CD4-positive, CD25-positive, alpha-beta regulatory T cell (primary cell): ENCODE measurements around the gene CFAP92. TPM values are rescaled to one million over a fixed set of nuclear protein-coding genes. Genes with fewer than 3 reads are reported as not detected.

Experiments used
- ATAC-seq, 2 donors: fragments of 150-1000 bp; cut with Tn5 transposase; one replicate each; pipeline ENCODE4 v1.10.0; 2021; ENCODE audit warnings: low read depth in 2 of 2, moderate number of reproducible peaks in 2 of 2, moderate library complexity in 1 of 2
- DNase-seq, 3 donors: peaks; one replicate each; pipeline versions ENCODE4 v3.0.0 to v3.0.0-alpha.2; 2012 to 2022; ENCODE audit warnings: mixed read lengths in 1 of 3
- H3K27ac ChIP-seq: one replicate; pipeline ENCODE4 v1.7.0; 2013; ENCODE audit warnings: mild to moderate bottlenecking, low read length; ENCODE audit not compliant: insufficient read depth, poor library complexity, severe bottlenecking
- H3K27me3 ChIP-seq: one replicate; pipeline ENCODE4 v1.7.0; 2013; ENCODE audit warnings: low read length; ENCODE audit not compliant: control insufficient read depth, insufficient read depth
- H3K36me3 ChIP-seq: one replicate; pipeline ENCODE4 v1.7.0; 2013; ENCODE audit warnings: mild to moderate bottlenecking, low read length, moderate library complexity; ENCODE audit not compliant: control insufficient read depth, insufficient read depth
- H3K4me1 ChIP-seq: 2 replicates; pipeline ENCODE4 v1.7.0; 2013; ENCODE audit warnings: mild to moderate bottlenecking, low read length; ENCODE audit not compliant: insufficient read depth, control insufficient read depth, poor library complexity, severe bottlenecking
- H3K4me3 ChIP-seq: one replicate; pipeline ENCODE4 v1.7.0; 2013; ENCODE audit warnings: low read depth, mild to moderate bottlenecking, low read length, moderate library complexity
- H3K9me3 ChIP-seq, 2 experiments: 1 replicate in 1 of 2; 2 replicates in 1 of 2; pipeline ENCODE4 v1.7.0; 2013; ENCODE audit warnings: low read length in 2 of 2, mild to moderate bottlenecking in 1 of 2, moderate library complexity in 1 of 2; ENCODE audit not compliant: control insufficient read depth in 2 of 2
- H3K27ac Mint-ChIP-seq, 3 donors: one replicate each; pipeline ENCODE4 v1.8.0; 2020 to 2022; ENCODE audit warnings: mild to moderate bottlenecking in 3 of 3, mixed read lengths in 3 of 3, moderate library complexity in 2 of 3
- H3K27me3 Mint-ChIP-seq: one replicate; pipeline ENCODE4 v1.8.0; 2022; ENCODE audit warnings: mild to moderate bottlenecking, mixed read lengths
- H3K36me3 Mint-ChIP-seq: one replicate; pipeline ENCODE4 v1.8.0; 2020; ENCODE audit warnings: mixed read lengths
- H3K4me1 Mint-ChIP-seq, 4 donors: one replicate each; pipeline ENCODE4 v1.8.0; 2020 to 2022; ENCODE audit warnings: mixed read lengths in 4 of 4, mild to moderate bottlenecking in 1 of 4
- H3K4me3 Mint-ChIP-seq, 4 donors: one replicate each; pipeline ENCODE4 v1.8.0; 2020 to 2022; ENCODE audit warnings: mild to moderate bottlenecking in 4 of 4, mixed read lengths in 4 of 4, moderate library complexity in 3 of 4
- H3K9me3 Mint-ChIP-seq, 7 donors: one replicate each; pipeline ENCODE4 v1.8.0; 2020 to 2022; ENCODE audit warnings: mixed read lengths in 7 of 7, mild to moderate bottlenecking in 3 of 7, moderate library complexity in 2 of 7
- polyA plus RNA-seq, 4 donors: library from polyadenylated mRNA; unstranded; fragments of 300-500 nt; fragmentation: Illumina TruSeq; gene quantifications; one replicate each; pipeline ENCODE4 v1.2.3, GENCODE V29; 2021
- total RNA-seq: library from RNA; stranded (reverse); gene quantifications from one replicate; pipeline ENCODE4 v1.2.3, GENCODE V29; 2022

The CFAP92 gene
- total and polyA plus RNA-seq, 5 donors from 2014 or later: 0.28 TPM; not detected in 4

DNA sequence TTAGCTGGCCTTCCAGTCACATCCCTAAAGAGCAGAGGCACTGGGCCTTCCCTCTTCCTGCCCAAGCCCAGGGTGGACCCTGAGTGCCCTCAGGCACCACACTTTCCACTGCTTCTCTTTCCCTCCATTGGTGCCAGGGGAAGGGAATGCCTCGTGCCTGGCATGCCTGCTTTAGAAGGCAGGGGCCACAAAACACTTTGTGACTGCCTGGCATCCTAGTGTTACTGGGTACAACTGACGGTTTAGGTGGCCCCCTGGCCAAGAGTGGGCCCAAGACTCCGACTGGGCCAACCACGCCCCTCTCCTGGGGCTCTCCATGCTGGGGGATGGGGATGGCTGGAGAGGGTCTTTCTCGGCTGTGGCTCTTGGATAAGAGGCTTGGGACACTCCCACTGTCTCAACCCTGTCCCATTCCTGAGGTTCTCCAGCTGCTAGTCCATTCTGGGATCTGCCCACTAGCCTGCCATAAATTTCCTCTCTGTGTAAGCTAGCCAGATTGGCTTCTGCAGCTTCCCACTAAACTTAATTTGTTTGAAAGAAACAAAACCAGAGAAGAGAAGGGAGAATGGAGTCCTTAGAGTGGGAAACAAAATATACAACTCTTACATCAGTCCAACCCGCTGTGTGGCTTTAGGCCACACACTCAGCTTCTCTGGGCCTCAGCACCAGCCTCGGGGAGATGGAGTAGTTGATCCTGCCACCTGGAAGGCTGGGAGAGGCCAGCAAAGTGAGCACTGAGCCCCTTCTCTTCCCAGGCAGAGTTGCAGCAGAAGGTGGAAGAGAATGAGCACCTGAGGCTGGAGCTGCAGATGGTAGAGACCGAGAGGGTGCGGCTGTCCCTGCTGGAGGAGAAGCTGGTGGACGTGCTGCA, 42.6 kb upstream of the CFAP92 start:
- DNase-seq: no peak

DNA sequence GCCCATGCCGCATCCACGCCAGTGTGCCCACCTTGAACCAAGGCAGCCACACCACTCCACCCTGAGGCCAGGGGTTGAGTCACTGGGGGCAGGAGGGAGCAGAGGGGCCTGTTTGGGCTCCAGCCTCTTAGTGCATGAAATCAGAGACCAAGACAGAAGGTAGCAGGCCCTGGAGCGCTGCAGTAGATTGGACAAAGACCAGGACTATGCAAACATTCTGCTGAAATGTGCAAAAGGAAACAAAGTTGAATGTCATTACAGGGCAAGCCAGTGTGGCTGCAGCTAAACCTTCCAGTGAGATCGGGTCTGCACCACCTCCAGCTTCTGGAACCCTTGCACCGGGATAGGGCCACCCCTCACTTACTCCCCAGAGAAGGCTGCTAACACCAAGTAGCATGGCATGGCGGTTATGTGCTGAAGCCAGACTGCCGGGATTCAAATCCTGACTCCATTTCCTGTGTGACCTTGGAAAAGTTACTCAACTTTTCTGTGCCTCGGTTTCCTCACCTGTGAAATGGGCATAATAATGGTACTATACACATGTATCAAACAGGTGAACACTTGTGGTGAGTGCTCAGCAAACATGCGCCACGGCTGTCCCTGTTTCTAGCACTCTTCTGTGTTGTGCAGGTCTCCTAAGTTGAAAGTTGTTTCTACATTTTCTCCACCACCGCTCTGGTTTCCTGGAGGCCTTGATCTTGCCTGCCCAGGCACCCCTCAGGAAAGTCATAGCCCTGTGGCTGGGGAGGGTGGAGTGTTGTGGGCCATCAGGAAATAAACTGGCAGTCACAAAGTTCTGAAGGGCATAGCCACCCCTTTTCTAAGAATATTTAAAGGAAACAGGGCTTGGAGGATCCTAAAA, 41.7 kb upstream of the CFAP92 start:
- Histone ChIP-seq H3K9me3 (no peaks in the 10 kb centered on the region), H3K36me3 (no peaks in the 10 kb centered on the region), H3K27ac (no peak overlapping the region), H3K27me3 (no peaks in the 10 kb centered on the region), H3K4me1 (no peaks in the 10 kb centered on the region), H3K4me3 (no peak overlapping the region)
- no peak for DNase-seq
- Mint-ChIP-seq H3K36me3 (no peaks in the 10 kb centered on the region), H3K27me3 (peaks cover 24% of the 10 kb centered on the region), H3K9me3 (no peaks in the 10 kb centered on the region), H3K4me1 (no peaks in the 10 kb centered on the region), H3K27ac (no peak overlapping the region), H3K4me3 (no peak overlapping the region)
- no peak for ATAC-seq

More for the DNA sequence above, 42.6 kb upstream of the CFAP92 start:
- H3K4me1 ChIP-seq: no peaks in the 10 kb centered on the region
- peaks cover 27% of the 10 kb centered on the region for H3K27me3 Mint-ChIP-seq
- no peak overlapping the region for H3K4me3 Mint-ChIP-seq
- no peak overlapping the region for H3K27ac ChIP-seq
- H3K9me3 Mint-ChIP-seq: no peaks in the 10 kb centered on the region
- H3K9me3 ChIP-seq: no peaks in the 10 kb centered on the region
- no peak overlapping the region for H3K27ac Mint-ChIP-seq
- no peak overlapping the region for H3K4me3 ChIP-seq
- no peaks in the 10 kb centered on the region for H3K27me3 ChIP-seq
- H3K4me1 Mint-ChIP-seq: no peaks in the 10 kb centered on the region
- ATAC-seq: no peak
- no peaks in the 10 kb centered on the region for H3K36me3 Mint-ChIP-seq
- no peaks in the 10 kb centered on the region for H3K36me3 ChIP-seq

DNA sequence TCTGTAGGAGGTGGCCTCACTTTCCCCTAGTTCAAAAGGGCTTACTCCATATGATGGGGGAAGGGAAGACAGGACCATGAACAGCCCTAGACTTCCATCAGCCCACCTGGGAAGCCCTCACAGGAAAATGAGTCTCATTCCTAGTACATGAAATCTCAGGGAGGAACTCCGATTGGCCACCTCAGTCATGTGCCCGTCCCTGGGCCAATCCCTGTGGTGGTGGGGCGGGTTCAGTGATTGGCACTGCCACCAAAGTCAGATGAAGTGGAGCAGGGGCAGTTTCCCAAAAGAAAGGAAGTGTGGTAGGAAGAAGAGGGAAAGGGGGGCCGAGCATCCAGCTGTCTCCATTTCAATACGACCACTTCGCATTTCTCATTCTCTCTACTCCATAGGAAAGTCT, 40.8 kb upstream of the CFAP92 start:
- Histone ChIP-seq H3K27me3 (no peaks in the 10 kb centered on the region), H3K4me1 (no peaks in the 10 kb centered on the region), H3K27ac (no peak overlapping the region), H3K36me3 (no peaks in the 10 kb centered on the region), H3K9me3 (no peaks in the 10 kb centered on the region), H3K4me3 (no peak overlapping the region)
- H3K4me1 Mint-ChIP-seq: no peaks in the 10 kb centered on the region
- H3K36me3 Mint-ChIP-seq: no peaks in the 10 kb centered on the region
- no peaks in the 10 kb centered on the region for H3K9me3 Mint-ChIP-seq
- H3K27me3 Mint-ChIP-seq: peaks cover 16% of the 10 kb centered on the region
- H3K27ac Mint-ChIP-seq: no peak overlapping the region
- no peak for DNase-seq
- ATAC-seq: no peak
- no peak overlapping the region for H3K4me3 Mint-ChIP-seq

DNA sequence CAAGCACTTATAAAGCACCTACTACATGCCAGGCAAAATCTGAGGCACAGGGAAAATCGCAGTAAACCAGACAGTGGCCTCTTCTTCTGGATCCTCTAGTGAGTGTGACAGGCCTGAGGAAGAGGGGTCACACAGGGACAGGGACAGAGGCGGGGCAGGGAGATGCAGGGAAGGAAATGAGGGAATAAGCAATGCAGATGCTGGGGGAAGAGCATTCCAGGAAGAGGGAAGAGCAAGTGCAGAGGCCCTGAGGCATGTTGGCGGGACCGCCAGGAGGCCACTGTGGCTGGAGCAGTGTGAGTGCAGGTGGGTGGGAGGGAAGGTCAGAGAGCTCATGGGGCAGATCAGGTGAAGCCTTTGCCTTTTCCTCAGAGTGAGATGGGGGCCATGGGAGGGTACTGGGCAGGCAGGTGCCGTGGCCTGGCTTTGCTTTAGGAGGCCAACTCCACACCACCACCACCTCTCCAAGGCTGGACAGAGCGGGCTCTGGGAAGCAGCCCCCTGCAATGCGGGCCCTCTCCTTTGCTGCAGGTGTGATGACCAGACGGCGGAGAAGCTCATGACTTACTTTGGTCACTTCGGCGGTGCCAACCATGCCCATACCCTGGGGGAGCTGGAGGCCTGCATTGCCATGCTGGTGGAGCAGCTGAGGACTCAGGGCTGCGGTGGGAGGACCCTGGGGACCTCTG, 39.9 kb upstream of the CFAP92 start:
- peaks cover 16% of the 10 kb centered on the region for H3K27me3 Mint-ChIP-seq
- no peak overlapping the region for H3K27ac Mint-ChIP-seq
- DNase-seq: no peak
- H3K27ac ChIP-seq: no peak overlapping the region
- H3K36me3 Mint-ChIP-seq: no peaks in the 10 kb centered on the region
- no peak overlapping the region for H3K4me3 ChIP-seq
- no peaks in the 10 kb centered on the region for H3K4me1 ChIP-seq
- H3K36me3 ChIP-seq: no peaks in the 10 kb centered on the region
- H3K27me3 ChIP-seq: no peaks in the 10 kb centered on the region
- H3K9me3 Mint-ChIP-seq: no peaks in the 10 kb centered on the region
- H3K9me3 ChIP-seq: no peaks in the 10 kb centered on the region
- ATAC-seq: no peak
- H3K4me3 Mint-ChIP-seq: no peak overlapping the region
- H3K4me1 Mint-ChIP-seq: no peaks in the 10 kb centered on the region

DNA sequence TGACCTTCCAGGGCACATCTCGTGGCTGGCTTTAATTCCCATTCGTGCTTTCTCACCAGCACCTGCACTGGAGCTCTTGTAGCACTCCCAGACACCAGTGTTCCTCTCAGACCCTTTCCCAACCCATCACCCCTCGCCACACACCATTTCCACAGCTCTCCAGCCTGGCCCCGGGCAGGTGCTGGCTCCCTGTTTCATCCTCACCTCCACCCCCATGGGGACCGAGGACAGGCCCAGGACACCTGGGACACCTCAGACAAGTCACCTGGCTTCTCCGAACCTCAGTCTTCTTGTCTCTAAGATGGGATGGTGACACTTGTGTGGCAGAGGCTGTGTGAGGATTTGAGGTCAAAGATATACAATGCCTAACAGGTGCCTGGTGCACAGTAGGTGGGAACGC, 39.3 kb upstream of the CFAP92 start:
- no peaks in the 10 kb centered on the region for H3K4me1 Mint-ChIP-seq
- H3K36me3 Mint-ChIP-seq: no peaks in the 10 kb centered on the region
- Histone ChIP-seq H3K4me1 (no peaks in the 10 kb centered on the region), H3K27ac (no peak overlapping the region), H3K9me3 (no peaks in the 10 kb centered on the region), H3K4me3 (no peak overlapping the region), H3K27me3 (no peaks in the 10 kb centered on the region), H3K36me3 (no peaks in the 10 kb centered on the region)
- no peaks in the 10 kb centered on the region for H3K9me3 Mint-ChIP-seq
- H3K27me3 Mint-ChIP-seq: peaks cover 16% of the 10 kb centered on the region
- H3K27ac Mint-ChIP-seq: no peak overlapping the region
- H3K4me3 Mint-ChIP-seq: no peak overlapping the region
- DNase-seq: no peak
- ATAC-seq: no peak

DNA sequence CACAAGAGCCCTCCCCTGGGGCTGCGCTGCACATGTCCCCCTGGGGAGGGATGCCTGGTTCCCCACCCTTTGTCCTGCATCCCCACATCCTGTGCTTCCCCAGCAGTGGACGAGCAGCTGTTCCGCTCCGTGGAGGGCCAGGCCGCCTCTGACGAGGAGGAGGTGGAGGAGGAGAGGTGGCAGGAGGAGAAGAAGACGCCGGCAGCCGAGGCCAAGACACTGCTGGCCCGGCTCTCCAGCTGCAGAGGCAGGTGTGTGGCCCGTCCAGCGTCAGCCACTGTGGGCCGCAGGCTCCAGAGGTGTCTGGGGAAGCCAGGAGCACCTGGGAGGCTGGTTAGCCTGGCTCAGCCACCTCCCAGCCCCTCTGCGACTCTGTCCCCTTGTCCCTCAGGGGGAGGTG, 38.8 kb upstream of the CFAP92 start:
- Histone ChIP-seq H3K9me3 (no peaks in the 10 kb centered on the region), H3K4me1 (no peaks in the 10 kb centered on the region), H3K4me3 (no peak overlapping the region), H3K27me3 (no peaks in the 10 kb centered on the region), H3K27ac (no peak overlapping the region), H3K36me3 (no peaks in the 10 kb centered on the region)
- no peak overlapping the region for H3K4me3 Mint-ChIP-seq
- DNase-seq (no peak), ATAC-seq (no peak)
- no peak overlapping the region for H3K27ac Mint-ChIP-seq
- H3K4me1 Mint-ChIP-seq: no peaks in the 10 kb centered on the region
- no peaks in the 10 kb centered on the region for H3K36me3 Mint-ChIP-seq
- no peaks in the 10 kb centered on the region for H3K9me3 Mint-ChIP-seq
- peaks cover 16% of the 10 kb centered on the region for H3K27me3 Mint-ChIP-seq

DNA sequence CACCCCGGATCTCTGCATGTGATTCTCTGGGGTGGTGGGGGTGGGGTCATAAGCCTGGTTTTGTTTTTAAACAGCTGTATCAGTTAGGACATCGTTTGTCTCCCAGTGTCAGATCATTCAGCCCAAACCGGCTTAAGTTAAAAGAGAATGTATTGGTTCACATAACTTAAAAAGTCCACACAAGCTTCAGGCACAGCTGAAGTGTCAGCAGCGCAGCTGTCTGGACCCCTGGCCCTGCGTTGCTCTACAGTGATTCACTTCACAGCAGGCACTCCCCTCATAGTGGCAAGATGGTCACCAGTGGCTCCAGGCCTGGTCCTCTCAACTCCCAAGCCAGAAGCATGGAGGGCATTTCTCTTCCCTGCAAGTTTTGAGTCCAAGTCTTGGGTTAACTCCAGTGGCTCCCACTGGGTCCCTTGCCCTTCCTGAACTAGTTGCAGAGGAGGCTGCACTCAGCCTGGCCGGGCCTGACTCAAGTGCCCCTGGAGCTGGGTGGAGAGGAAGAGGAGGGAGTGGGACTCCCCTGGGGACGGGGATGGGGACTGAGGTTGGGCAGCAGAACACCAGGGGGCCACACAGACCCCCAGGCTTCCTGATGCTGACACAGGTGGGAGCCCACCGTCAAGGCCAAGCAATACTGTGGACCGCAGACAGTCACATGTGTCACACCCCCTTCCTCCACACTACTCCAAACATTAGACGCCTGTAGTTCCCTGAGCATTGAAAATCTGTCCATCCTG, 37.8 kb upstream of the CFAP92 start:
- Mint-ChIP-seq H3K27me3 (peaks cover 15% of the 10 kb centered on the region), H3K4me3 (no peak overlapping the region), H3K4me1 (peaks cover 0 to 5% (median 4%) of the 10 kb centered on the region in 4 donors), H3K36me3 (no peaks in the 10 kb centered on the region), H3K9me3 (no peaks in the 10 kb centered on the region), H3K27ac (peak overlapping the region in 1 of 3 donors; percentile 32)
- H3K36me3 ChIP-seq: no peaks in the 10 kb centered on the region
- H3K9me3 ChIP-seq: no peaks in the 10 kb centered on the region
- H3K4me3 ChIP-seq: no peak overlapping the region
- H3K4me1 ChIP-seq: peaks cover 8% of the 10 kb centered on the region
- ATAC-seq (no peak), DNase-seq (no peak)
- no peak overlapping the region for H3K27ac ChIP-seq
- H3K27me3 ChIP-seq: no peaks in the 10 kb centered on the region
